ENCODE measurements around the gene IFT81. TPM values are rescaled to one million over a fixed set of nuclear protein-coding genes. Genes with fewer than 3 reads are reported as not detected.

Gene IFT81
- total and polyA plus RNA-seq, 7 experiments from 2014 or later, result 0.66 to 1.3 (median 1.0) TPM

DNA sequence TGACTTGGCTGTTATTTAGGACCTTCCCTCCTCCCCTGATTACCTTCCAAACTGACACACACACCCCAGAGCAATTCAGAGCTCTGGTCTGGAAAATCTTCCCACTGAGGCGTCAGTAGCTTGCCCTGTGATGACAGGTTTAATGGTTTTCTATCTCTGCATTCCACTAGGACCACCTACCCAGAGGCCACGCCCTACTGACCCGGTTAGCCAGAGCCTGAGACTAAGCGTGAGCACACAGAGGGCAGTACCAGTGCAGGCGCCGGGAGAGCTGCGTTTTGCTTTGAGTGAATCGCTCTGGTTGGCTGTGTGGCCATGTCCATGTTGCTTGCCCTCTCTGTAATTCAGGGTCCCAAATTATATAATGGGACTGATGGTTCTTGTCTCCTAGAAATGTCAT lies 120.7 kb downstream of the IFT81 start:
- peaks cover 0 to 5% (median 0%) of the 10 kb centered on the region in 7 donors for H3K4me1 Mint-ChIP-seq
- no peaks in the 10 kb centered on the region for H3K36me3 ChIP-seq (ENCODE audit: control insufficient read depth in 2 of 3, insufficient read depth in 3 of 3, low read length in 3 of 3)
- no peak overlapping the region for H3K4me3 Mint-ChIP-seq
- H3K9me3 ChIP-seq (ENCODE audit: control insufficient read depth in 2 of 3, low read length in 3 of 3), result no peaks in the 10 kb centered on the region
- no peak overlapping the region for H3K27ac Mint-ChIP-seq
- intact Hi-C loops (cut with micrococcal nuclease), result loop anchor here in 1 of 2 donors (1.0 kb wide), 2 partner anchors 121 to 145 kb away; partner anchors contain the start of gene IFT81
- no peaks in the 10 kb centered on the region for H3K36me3 Mint-ChIP-seq
- H3K4me3 ChIP-seq (ENCODE audit: low read length), result no peak overlapping the region
- ChIA-PET CTCF (interaction anchor here (1.1 kb wide), 1 partner anchor 38 kb away, joined by 3 read pairs; no protein-coding TSS in a partner anchor), POLR2A (interaction anchor here (0.7 kb wide), 1 partner anchor 54 kb away, joined by 4 read pairs; no protein-coding TSS in a partner anchor)
- peaks cover 0 to 9% (median 8%) of the 10 kb centered on the region in 5 donors for H3K27me3 Mint-ChIP-seq
- no peak for DNase-seq
- ATAC-seq, result no peak
- no peaks in the 10 kb centered on the region for H3K9me3 Mint-ChIP-seq
- no peak overlapping the region for H3K27ac ChIP-seq (ENCODE audit: low read depth, low read length)
- H3K27me3 ChIP-seq (ENCODE audit: control insufficient read depth in 2 of 2, insufficient read depth in 2 of 2, low read length in 2 of 2), result no peaks in the 10 kb centered on the region
- H3K4me1 ChIP-seq (ENCODE audit: control insufficient read depth in 2 of 2, insufficient read depth in 2 of 2, low read length in 2 of 2), result no peaks in the 10 kb centered on the region

GRCh38 chr12:110245369-110245772 lies 121.2 kb downstream of the IFT81 start:
- peaks cover 0 to 5% (median 0%) of the 10 kb centered on the region in 7 donors for H3K4me1 Mint-ChIP-seq
- intact Hi-C loops (cut with micrococcal nuclease), result loop anchor here in 1 of 2 donors (1.0 kb wide), 2 partner anchors 121 to 145 kb away; partner anchors contain the start of gene IFT81
- H3K4me3 Mint-ChIP-seq, result no peak overlapping the region
- Histone ChIP-seq H3K9me3 (ENCODE audit: control insufficient read depth in 2 of 3, low read length in 3 of 3) (no peaks in the 10 kb centered on the region), H3K27ac (ENCODE audit: low read depth, low read length) (no peak overlapping the region), H3K27me3 (ENCODE audit: control insufficient read depth in 2 of 2, insufficient read depth in 2 of 2, low read length in 2 of 2) (no peaks in the 10 kb centered on the region), H3K36me3 (ENCODE audit: control insufficient read depth in 2 of 3, insufficient read depth in 3 of 3, low read length in 3 of 3) (no peaks in the 10 kb centered on the region), H3K4me1 (ENCODE audit: control insufficient read depth in 2 of 2, insufficient read depth in 2 of 2, low read length in 2 of 2) (no peaks in the 10 kb centered on the region), H3K4me3 (ENCODE audit: low read length) (no peak overlapping the region)
- DNase-seq, result peak in 7 of 9 donors; percentile 7 to 46 (median 30)
- no peak overlapping the region for H3K27ac Mint-ChIP-seq
- ChIA-PET POLR2A (no interaction called here), CTCF (interaction anchor here (0.6 to 2.8 kb wide), 3 partner anchors 38 to 158 kb away, joined by 3 to 7 read pairs (median 3); no protein-coding TSS in a partner anchor)
- no peaks in the 10 kb centered on the region for H3K36me3 Mint-ChIP-seq
- H3K9me3 Mint-ChIP-seq, result no peaks in the 10 kb centered on the region
- H3K27me3 Mint-ChIP-seq, result peaks cover 0 to 5% (median 5%) of the 10 kb centered on the region in 5 donors
- peak; percentile 85 for ATAC-seq

GRCh38 chr12:110246636-110247339 lies 122.6 kb downstream of the IFT81 start:
- POLR2A ChIA-PET, result interaction anchor here (0.9 kb wide), 1 partner anchor 18 kb away, joined by 4 read pairs; no protein-coding TSS in a partner anchor

DNA sequence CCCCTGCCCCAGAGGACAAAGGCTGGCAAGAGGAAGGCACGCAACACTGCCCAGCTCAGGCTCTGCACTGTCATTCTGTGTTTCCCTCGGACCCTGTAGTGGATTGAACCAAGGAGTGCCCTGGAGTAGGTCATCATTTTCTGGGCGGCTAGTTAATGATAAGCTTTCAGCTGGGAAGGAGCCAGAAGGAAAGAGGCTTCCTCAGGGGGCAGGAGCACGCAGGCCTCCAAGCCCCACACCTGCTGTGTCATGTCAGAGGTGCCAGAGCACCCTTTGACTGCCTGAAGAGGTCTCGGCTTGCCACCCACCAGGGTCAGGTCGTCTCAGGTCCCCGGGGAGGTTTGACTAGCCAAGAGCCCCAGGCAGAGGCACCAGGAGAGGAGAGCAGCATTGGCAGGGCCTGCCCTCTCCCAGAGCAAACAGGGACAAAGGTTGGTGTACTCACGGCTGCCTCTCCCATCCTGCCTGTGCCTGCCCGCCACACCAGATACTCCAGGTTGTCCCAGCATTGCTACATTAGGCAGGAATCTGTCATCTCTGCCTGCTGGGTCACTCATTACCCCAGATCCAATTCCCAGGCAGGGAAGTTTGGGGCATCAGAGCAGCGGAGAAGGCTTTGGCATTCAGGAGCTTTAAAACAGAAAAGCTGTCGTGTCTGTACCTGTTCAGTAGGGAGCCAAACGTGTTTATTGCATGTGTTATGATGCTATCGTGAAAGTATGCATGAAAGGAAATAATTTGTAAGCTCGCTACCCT lies 123.4 kb downstream of the IFT81 start:
- Mint-ChIP-seq H3K27me3 (peaks cover 0 to 2% (median 0%) of the 10 kb centered on the region in 5 donors), H3K4me1 (peaks cover 0 to 5% (median 0%) of the 10 kb centered on the region in 7 donors), H3K36me3 (no peaks in the 10 kb centered on the region), H3K27ac (no peak overlapping the region), H3K4me3 (no peak overlapping the region), H3K9me3 (no peaks in the 10 kb centered on the region)
- Histone ChIP-seq H3K36me3 (ENCODE audit: control insufficient read depth in 2 of 3, insufficient read depth in 3 of 3, low read length in 3 of 3) (no peaks in the 10 kb centered on the region), H3K4me1 (ENCODE audit: control insufficient read depth in 2 of 2, insufficient read depth in 2 of 2, low read length in 2 of 2) (no peaks in the 10 kb centered on the region), H3K27me3 (ENCODE audit: control insufficient read depth in 2 of 2, insufficient read depth in 2 of 2, low read length in 2 of 2) (no peaks in the 10 kb centered on the region), H3K9me3 (ENCODE audit: control insufficient read depth in 2 of 3, low read length in 3 of 3) (no peaks in the 10 kb centered on the region), H3K27ac (ENCODE audit: low read depth, low read length) (no peak overlapping the region), H3K4me3 (ENCODE audit: low read length) (no peak overlapping the region)
- intact Hi-C loops (cut with micrococcal nuclease), result no loop called here
- ATAC-seq, result no peak
- ChIA-PET POLR2A (interaction anchor here (0.9 kb wide), 1 partner anchor 19 kb away, joined by 4 read pairs; no protein-coding TSS in a partner anchor), CTCF (interaction anchor here (2.8 kb wide), 1 partner anchor 148 kb away, joined by 7 read pairs; no protein-coding TSS in a partner anchor)
- DNase-seq, result no peak

More at GRCh38 chr12:110246636-110247339, 122.6 kb downstream of the IFT81 start:
- Mint-ChIP-seq H3K9me3 (no peaks in the 10 kb centered on the region), H3K27me3 (peaks cover 0 to 2% (median 0%) of the 10 kb centered on the region in 5 donors), H3K36me3 (no peaks in the 10 kb centered on the region), H3K4me1 (peaks cover 0 to 5% (median 0%) of the 10 kb centered on the region in 7 donors), H3K27ac (no peak overlapping the region), H3K4me3 (no peak overlapping the region)
- CTCF ChIA-PET, result interaction anchor here (2.8 kb wide), 1 partner anchor 147 kb away, joined by 7 read pairs; no protein-coding TSS in a partner anchor
- ATAC-seq (no peak), DNase-seq (no peak)
- Histone ChIP-seq H3K27ac (ENCODE audit: low read depth, low read length) (no peak overlapping the region), H3K27me3 (ENCODE audit: control insufficient read depth in 2 of 2, insufficient read depth in 2 of 2, low read length in 2 of 2) (no peaks in the 10 kb centered on the region), H3K36me3 (ENCODE audit: control insufficient read depth in 2 of 3, insufficient read depth in 3 of 3, low read length in 3 of 3) (no peaks in the 10 kb centered on the region), H3K9me3 (ENCODE audit: control insufficient read depth in 2 of 3, low read length in 3 of 3) (no peaks in the 10 kb centered on the region), H3K4me3 (ENCODE audit: low read length) (no peak overlapping the region), H3K4me1 (ENCODE audit: control insufficient read depth in 2 of 2, insufficient read depth in 2 of 2, low read length in 2 of 2) (no peaks in the 10 kb centered on the region)
- intact Hi-C loops (cut with micrococcal nuclease), result no loop called here

DNA sequence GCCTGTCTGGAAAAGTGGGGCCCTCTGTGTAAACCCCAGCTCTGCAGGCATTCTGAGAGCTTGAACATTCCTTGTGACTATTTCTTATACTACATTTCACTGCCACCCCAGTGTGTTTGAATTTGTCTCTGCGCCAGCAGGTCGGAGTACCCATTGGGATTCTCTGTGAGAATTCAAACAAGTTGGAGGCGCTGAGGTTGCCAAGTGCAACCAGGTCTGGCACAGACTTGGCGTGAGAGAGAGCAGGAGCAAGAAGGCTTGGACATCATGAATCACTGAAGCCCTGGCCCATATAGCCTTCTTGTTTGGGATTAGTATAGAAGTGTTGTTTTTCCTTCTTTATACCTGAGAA lies 123.9 kb downstream of the IFT81 start:
- Histone ChIP-seq H3K27ac (ENCODE audit: low read depth, low read length) (no peak overlapping the region), H3K4me3 (ENCODE audit: low read length) (no peak overlapping the region), H3K9me3 (ENCODE audit: control insufficient read depth in 2 of 3, low read length in 3 of 3) (no peaks in the 10 kb centered on the region), H3K36me3 (ENCODE audit: control insufficient read depth in 2 of 3, insufficient read depth in 3 of 3, low read length in 3 of 3) (no peaks in the 10 kb centered on the region), H3K27me3 (ENCODE audit: control insufficient read depth in 2 of 2, insufficient read depth in 2 of 2, low read length in 2 of 2) (no peaks in the 10 kb centered on the region), H3K4me1 (ENCODE audit: control insufficient read depth in 2 of 2, insufficient read depth in 2 of 2, low read length in 2 of 2) (no peaks in the 10 kb centered on the region)
- intact Hi-C loops (cut with micrococcal nuclease), result no loop called here
- ChIA-PET POLR2A (no interaction called here), CTCF (interaction anchor here (2.8 kb wide), 1 partner anchor 148 kb away, joined by 7 read pairs; no protein-coding TSS in a partner anchor)
- no peaks in the 10 kb centered on the region for H3K36me3 Mint-ChIP-seq
- DNase-seq, result no peak
- H3K4me1 Mint-ChIP-seq, result peaks cover 0 to 5% (median 0%) of the 10 kb centered on the region in 7 donors
- peaks cover 0 to under 1% (median 0%) of the 10 kb centered on the region in 5 donors for H3K27me3 Mint-ChIP-seq
- ATAC-seq, result no peak
- no peak overlapping the region for H3K4me3 Mint-ChIP-seq
- no peaks in the 10 kb centered on the region for H3K9me3 Mint-ChIP-seq
- no peak overlapping the region for H3K27ac Mint-ChIP-seq

DNA sequence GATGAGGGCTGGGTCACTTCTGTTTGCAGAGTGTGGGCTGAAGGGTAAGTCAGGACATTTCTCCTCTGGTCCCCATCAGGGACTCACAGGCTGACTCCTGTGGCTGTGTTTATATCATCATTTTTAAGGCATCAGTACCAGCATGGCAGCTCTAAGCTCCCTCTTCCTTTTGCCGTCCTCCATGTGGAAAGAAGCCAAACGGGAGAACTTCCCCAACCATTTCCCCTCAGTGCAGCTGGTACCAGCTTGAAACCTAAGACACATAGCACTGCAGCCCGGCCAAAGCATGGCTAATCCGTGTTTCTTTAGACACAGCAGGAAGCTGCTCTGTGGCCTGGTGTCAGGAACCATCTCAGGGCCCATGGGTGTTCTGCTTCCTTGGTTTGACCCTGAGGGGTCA lies 124.9 kb downstream of the IFT81 start:
- no peak overlapping the region for H3K4me3 ChIP-seq (ENCODE audit: low read length)
- POLR2A ChIA-PET, result no interaction called here

More for the DNA sequence above, 124.9 kb downstream of the IFT81 start:
- intact Hi-C loops (cut with micrococcal nuclease), result no loop called here
- Histone ChIP-seq H3K9me3 (ENCODE audit: control insufficient read depth in 2 of 3, low read length in 3 of 3) (no peaks in the 10 kb centered on the region), H3K36me3 (ENCODE audit: control insufficient read depth in 2 of 3, insufficient read depth in 3 of 3, low read length in 3 of 3) (no peaks in the 10 kb centered on the region), H3K4me1 (ENCODE audit: control insufficient read depth in 2 of 2, insufficient read depth in 2 of 2, low read length in 2 of 2) (no peaks in the 10 kb centered on the region), H3K27ac (ENCODE audit: low read depth, low read length) (no peak overlapping the region), H3K27me3 (ENCODE audit: control insufficient read depth in 2 of 2, insufficient read depth in 2 of 2, low read length in 2 of 2) (no peaks in the 10 kb centered on the region)
- H3K9me3 Mint-ChIP-seq, result no peaks in the 10 kb centered on the region
- H3K4me1 Mint-ChIP-seq, result peaks cover 0 to 7% (median 0%) of the 10 kb centered on the region in 7 donors
- ATAC-seq (no peak), DNase-seq (no peak)
- no peak overlapping the region for H3K4me3 Mint-ChIP-seq
- no peak overlapping the region for H3K27ac Mint-ChIP-seq
- CTCF ChIA-PET, result interaction anchor here (0.6 to 0.8 kb wide), 2 partner anchors 21 to 478 kb away, joined by 3 read pairs; no protein-coding TSS in a partner anchor
- no peaks in the 10 kb centered on the region for H3K27me3 Mint-ChIP-seq
- H3K36me3 Mint-ChIP-seq, result no peaks in the 10 kb centered on the region

All from naive thymus-derived CD4-positive, alpha-beta T cell (primary cell).